ENCODE results near the gene CDA. TPM values are rescaled to one million over a fixed set of nuclear protein-coding genes. Genes with fewer than 3 reads are reported as not detected.
A peak's percentile ranks its signal among the peaks of the same experiment; 100 is the strongest.

The CDA gene
- total and polyA plus RNA-seq, 9 of the 15 experiments (the other 6 are each of a cell fraction or from before 2014, with no cell fraction given), result not detected

DNA sequence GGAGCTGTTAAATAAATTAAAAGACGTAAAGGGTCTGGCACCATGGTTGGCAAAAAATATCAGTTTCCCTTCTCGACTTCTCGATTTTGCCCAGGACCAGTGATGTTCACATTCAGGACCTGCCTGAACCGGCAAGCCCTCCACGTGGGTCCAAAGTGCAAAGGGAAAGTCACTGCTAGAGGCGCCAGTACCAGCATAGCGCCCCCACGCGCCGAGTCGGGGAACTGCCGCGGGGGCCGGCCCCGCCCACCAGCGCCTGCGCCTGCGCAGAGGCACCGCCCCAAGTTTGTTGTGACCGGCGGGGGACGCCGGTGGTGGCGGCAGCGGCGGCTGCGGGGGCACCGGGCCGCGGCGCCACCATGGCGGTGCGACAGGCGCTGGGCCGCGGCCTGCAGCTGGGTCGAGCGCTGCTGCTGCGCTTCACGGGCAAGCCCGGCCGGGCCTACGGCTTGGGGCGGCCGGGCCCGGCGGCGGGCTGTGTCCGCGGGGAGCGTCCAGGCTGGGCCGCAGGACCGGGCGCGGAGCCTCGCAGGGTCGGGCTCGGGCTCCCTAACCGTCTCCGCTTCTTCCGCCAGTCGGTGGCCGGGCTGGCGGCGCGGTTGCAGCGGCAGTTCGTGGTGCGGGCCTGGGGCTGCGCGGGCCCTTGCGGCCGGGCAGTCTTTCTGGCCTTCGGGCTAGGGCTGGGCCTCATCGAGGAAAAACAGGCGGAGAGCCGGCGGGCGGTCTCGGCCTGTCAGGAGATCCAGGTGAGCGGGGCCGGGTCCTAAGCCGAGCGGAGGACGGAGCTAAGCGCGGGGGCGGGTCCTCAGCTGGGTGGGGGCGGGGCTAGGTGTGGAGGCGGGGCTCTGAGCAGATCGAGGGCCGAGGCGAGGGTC is 44.5 kb downstream of the CDA start, which contains the start of gene PINK1 (continued):
- peak; percentile 63; the same call in 1 of the 2 replicates for TF ChIP-seq ARID4B (CRISPR knock-in tag; IDR thresholded peaks at IDR 0.05)
- peak; percentile 75 for TF ChIP-seq CXXC5 (CRISPR knock-in tag; IDR thresholded peaks at IDR 0.05)
- TF ChIP-seq ZNF384 (IDR thresholded peaks at IDR 0.05; ENCODE audit: low read depth, low read length), result 0 out of 2 replicates have a peak, but pooled peaks have one; percentile 14
- peak; percentile 79 for TF ChIP-seq POLR2G (IDR thresholded peaks at IDR 0.05; ENCODE audit: low read depth, low read length)
- no peak for TF ChIP-seq OTX1 (CRISPR knock-in tag; IDR thresholded peaks at IDR 0.05)
- TF ChIP-seq SAP30 (IDR thresholded peaks at IDR 0.05; ENCODE audit: borderline replicate concordance, insufficient read depth, low read depth, low read length, poor library complexity, severe bottlenecking), result peak; percentile 89
- peak; percentile 89 for TF ChIP-seq MAX (CRISPR knock-in tag; IDR thresholded peaks at IDR 0.05)
- TF ChIP-seq RAD21 (CRISPR knock-in tag; conservative IDR thresholded peaks at IDR 0.05 in 1 of 2, IDR thresholded peaks at IDR 0.05 in 1 of 2), result peak; percentile 54 to 78
- TF ChIP-seq ZNF780A (CRISPR knock-in tag; IDR thresholded peaks at IDR 0.05), result no peak
- TF ChIP-seq ZC3H11A (IDR thresholded peaks at IDR 0.05; ENCODE audit: low read depth, low read length), result peak; percentile 59; the same call in 1 of the 2 replicates
- TF ChIP-seq KDM5B (IDR thresholded peaks at IDR 0.05; ENCODE audit: insufficient replicate concordance, low read depth, low read length), result peak; percentile 49
